Fibroblast of upper back skin (primary cell): Measurements from ENCODE around the gene SH2D7.
"Not testable (repeated sequence)": the region's sequence is repeated elsewhere in the genome, so short reads cannot be mapped to it uniquely, and the experiment has no call there.

Source experiments
- DNase-seq: peaks from one replicate; pipeline ENCODE4 v3.0.0-alpha.2; 2013

The SH2D7 gene

GRCh38 chr15:78146425-78147154 is 54.2 kb downstream of the SH2D7 start:
- no peak for DNase-seq

GRCh38 chr15:78147566-78147965 is 55.2 kb downstream of the SH2D7 start:
- no peak for DNase-seq

GRCh38 chr15:78148392-78149067 is 56.2 kb downstream of the SH2D7 start:
- no peak for DNase-seq

- DNase-seq: peak; percentile 97
These were observed 56.9 kb downstream of the SH2D7 start, which contains the start of gene IDH3A for GRCh38 chr15:78149068-78149804. Gene IDH3A, plus strand, starts transcription at chr15:78149362. Its CDS starts 42 bp downstream, at chr15:78149404.

- DNase-seq: peak; percentile 14
These were observed 57.7 kb downstream of the SH2D7 start for GRCh38 chr15:78149805-78150751.

GRCh38 chr15:78151075-78151474 is 58.7 kb downstream of the SH2D7 start:
- DNase-seq: not testable (repeated sequence)
